Measurements from ENCODE around the gene OR6B1. TPM values are rescaled to one million over a fixed set of nuclear protein-coding genes. Genes with fewer than 3 reads are reported as not detected.
"Not testable (repeated sequence)": the region's sequence is repeated elsewhere in the genome, so short reads cannot be mapped to it uniquely, and the experiment has no call there.

Gene OR6B1
- total RNA-seq, 1 donor from 2014 or later, result not detected

DNA sequence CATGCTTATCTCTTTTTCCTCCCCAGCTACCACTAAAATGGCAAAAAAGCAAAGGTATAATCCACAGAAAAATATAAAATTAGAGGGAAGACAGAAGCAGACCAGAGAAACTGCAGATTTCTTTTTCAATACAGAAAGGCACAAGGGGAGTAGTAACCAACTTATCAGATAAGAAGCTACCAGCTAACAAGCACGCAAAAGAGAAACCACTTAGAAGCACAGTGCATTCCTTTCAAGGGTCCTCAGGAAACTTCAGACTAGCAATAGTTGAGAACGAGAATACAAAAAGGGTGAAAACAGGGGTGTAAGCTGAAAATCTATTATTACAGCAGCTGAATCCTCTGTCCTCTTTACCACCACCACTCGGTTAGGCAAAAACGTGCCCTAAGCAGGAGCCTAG lies 38.8 kb downstream of the OR6B1 start:
- no peak for DNase-seq

- DNase-seq, result no peak
Observed at GRCh38 chr7:144048648-144049047, 48.5 kb downstream of the OR6B1 start, which contains the start of gene OR2A5. Gene OR2A5, plus strand, starts transcription at chr7:144048948. Its CDS starts 1,454 bp downstream, at chr7:144050402.

DNA sequence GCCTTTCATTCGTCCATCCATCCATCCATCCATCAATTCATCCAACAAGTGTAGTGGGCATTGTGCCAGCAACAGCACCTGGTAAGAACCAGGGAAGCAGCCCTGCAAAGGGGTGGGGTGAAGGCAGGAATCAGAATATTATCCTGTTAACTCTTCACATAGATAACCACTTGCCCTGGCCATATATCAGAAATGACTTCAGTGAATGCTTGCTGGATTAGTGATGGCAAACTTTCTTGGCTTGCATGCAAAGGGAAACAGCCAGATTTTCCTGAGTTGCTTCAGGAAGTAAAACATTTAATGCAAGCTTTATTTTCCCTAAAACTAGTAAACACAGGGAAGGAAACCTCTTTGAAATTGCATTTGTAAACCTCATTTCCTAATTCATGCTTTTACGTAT lies 49.4 kb downstream of the OR6B1 start:
- no peak for DNase-seq

- no peak for DNase-seq
Observed at GRCh38 chr7:144050093-144050492, 50.0 kb downstream of the OR6B1 start.

- DNase-seq, result not testable (repeated sequence)
Observed at GRCh38 chr7:144050884-144051283, 50.8 kb downstream of the OR6B1 start.

DNA sequence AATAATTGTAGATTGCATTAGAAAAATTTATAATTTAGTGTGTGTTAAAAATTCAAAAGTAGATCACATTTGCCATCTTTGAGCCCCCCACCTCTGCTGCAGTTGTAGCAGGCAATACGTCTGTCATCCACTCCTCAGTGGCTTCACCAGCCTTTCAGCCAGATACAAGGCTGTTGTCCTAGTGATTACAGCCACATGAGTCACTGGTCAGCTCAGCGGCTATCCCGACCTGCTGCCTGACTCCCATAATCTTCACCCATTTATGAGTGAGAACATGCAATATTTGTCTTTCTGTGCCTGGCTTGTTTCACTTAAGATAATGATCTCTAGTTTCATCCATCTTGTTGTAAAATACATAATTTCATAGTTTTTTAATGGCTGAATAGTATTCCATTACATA lies 57.8 kb downstream of the OR6B1 start:
- no peak for DNase-seq

Other genes with a start within 250 kb of the OR6B1 start
- 1.3 TPM for gene CTAGE6, start 242.6 kb upstream of the OR6B1 start, total RNA-seq
- 59.4 TPM for gene TCAF1, start 98.1 kb upstream of the OR6B1 start, total RNA-seq
- gene OR2F2, start 65.1 kb upstream of the OR6B1 start, total RNA-seq, result not detected
- gene OR2F1, start 45.5 kb upstream of the OR6B1 start, total RNA-seq, result not detected
- gene OR2A5, start 48.6 kb downstream of the OR6B1 start, total RNA-seq, result not detected
- gene OR2A25, start 69.5 kb downstream of the OR6B1 start, total RNA-seq, result not detected
- not detected for gene OR2A12, start 86.0 kb downstream of the OR6B1 start, total RNA-seq
- not detected for gene OR2A2, start 109.3 kb downstream of the OR6B1 start, total RNA-seq
- not detected for gene OR2A14, start 122.9 kb downstream of the OR6B1 start, total RNA-seq
- gene CTAGE4, start 183.1 kb downstream of the OR6B1 start, total RNA-seq, result 9.1 TPM
- gene ARHGEF35, start 195.5 kb downstream of the OR6B1 start, total RNA-seq, result 10.3 TPM
- 0.10 TPM for gene OR2A42, start 239.3 kb downstream of the OR6B1 start, total RNA-seq

Data from skin of body (tissue), 2 donors.